HepG2 (cell line): ENCODE measurements around the gene EXTL1. TPM values are rescaled to one million over a fixed set of nuclear protein-coding genes. Genes with fewer than 3 reads are reported as not detected.

ENCODE experiments used
- ATAC-seq: fragments of 200-7000 bp; cut with Tn5 transposase; 3 replicates; pipeline ENCODE4 v1.9.1; 2020; ENCODE audit warnings: mild to moderate bottlenecking, moderate library complexity
- BruUV-seq: library from RNA; stranded (reverse); fragments of 400-500 nt; replicated peaks from 2 replicates; lab custom pipeline; 2021; lab: Mats Ljungman, UMichigan
- CTCF ChIA-PET: fragments of 300-600 bp; formaldehyde crosslinking; extraction: SDS; loops from one replicate; lab custom pipeline; 2021; ENCODE audit warnings: low total read pairs, inconsistent platforms, low intra/inter-chr PET ratio; lab: Yijun Ruan, JAX
- POLR2A ChIA-PET: fragments of 350-600 bp; sonication (Branson Sonifier 250); formaldehyde crosslinking; loops from one replicate; lab custom pipeline; 2020; ENCODE audit warnings: antibody characterized with exemption, inconsistent platforms; lab: Yijun Ruan, JAX
- DNase-seq: peaks from one replicate; pipeline ENCODE4 v3.0.0-alpha.2; 2015; ENCODE audit warnings: low spot score
- FAIRE-seq: peaks from 3 replicates; lab custom pipeline; 2011; peaks lifted over from hg19 to GRCh38; lab: Jason Lieb, UNC
- H2AFZ ChIP-seq: one replicate; pipeline ENCODE4 v1.6.1; 2011; ENCODE audit warnings: low read length, inconsistent platforms
- H3K27ac ChIP-seq: fragments of 300-600 bp; 3 replicates; pipeline ENCODE4 v1.8.0; 2011; ENCODE audit warnings: mixed run types, mild to moderate bottlenecking, mixed read lengths, low read length, inconsistent platforms; ENCODE audit not compliant: insufficient read depth; ENCODE audit errors: extremely low read length
- H3K27me3 ChIP-seq, 2 experiments: fragments of 200-600 bp in 1 of 2; 2 replicates in 1 of 2; 3 replicates in 1 of 2; pipeline versions ENCODE4 v1.6.0 to v1.8.0; 2011; ENCODE audit warnings: low read length in 2 of 2, mild to moderate bottlenecking in 2 of 2, moderate library complexity in 2 of 2, inconsistent platforms in 1 of 2; ENCODE audit not compliant: insufficient read depth in 2 of 2, control insufficient read depth in 1 of 2
- H3K36me3 ChIP-seq, 2 experiments: fragments of 200-600 bp in 1 of 2; replicated peaks in 1 of 2; 2 replicates in 1 of 2; 3 replicates in 1 of 2; pipeline versions ENCODE4 v1.5.1 to v1.8.0; 2011; ENCODE audit warnings: low read length in 2 of 2, inconsistent platforms in 1 of 2; ENCODE audit not compliant: insufficient read depth in 2 of 2, control insufficient read depth in 1 of 2
- H3K4me1 ChIP-seq: 2 replicates; pipeline ENCODE4 v1.5.1; 2012; ENCODE audit warnings: low read length, inconsistent platforms; ENCODE audit not compliant: insufficient read depth
- H3K4me2 ChIP-seq: 2 replicates; pipeline ENCODE4 v1.6.0; 2011; ENCODE audit warnings: low read depth, low read length, inconsistent platforms
- H3K4me3 ChIP-seq, 3 experiments: fragments of 200-600 bp in 1 of 3; sonication (generic), shearing (Covaris generic) in 1 of 3; replicated peaks in 1 of 3; 2 replicates each; pipeline ENCODE4 v1.5.1; 2011 to 2016; ENCODE audit warnings: low read length in 3 of 3, inconsistent platforms in 2 of 3, low read depth in 2 of 3, mild to moderate bottlenecking in 2 of 3, control low read depth in 1 of 3, mixed read lengths in 1 of 3; ENCODE audit not compliant: insufficient read depth in 1 of 3
- H3K79me2 ChIP-seq: one replicate; pipeline ENCODE4 v1.6.1; 2011; ENCODE audit warnings: low read length, inconsistent platforms; ENCODE audit not compliant: insufficient read depth
- H3K9ac ChIP-seq: 2 replicates; pipeline ENCODE4 v1.6.0; 2011; ENCODE audit warnings: mild to moderate bottlenecking, low read depth, low read length, inconsistent platforms; ENCODE audit not compliant: insufficient read depth
- H3K9me3 ChIP-seq: 2 replicates; pipeline ENCODE4 v1.5.1; 2012; ENCODE audit warnings: mild to moderate bottlenecking, low read length
- H4K20me1 ChIP-seq: 2 replicates; pipeline ENCODE4 v1.6.0; 2011; ENCODE audit warnings: inconsistent platforms, mild to moderate bottlenecking, low read length, moderate library complexity; ENCODE audit not compliant: insufficient read depth
- MBD4 ChIP-seq: IDR thresholded peaks from 2 replicates; pipeline ENCODE4 v1.6.1; 2012; ENCODE audit warnings: low read length, inconsistent platforms, borderline replicate concordance
- REST ChIP-seq, 2 experiments: IDR thresholded peaks; 2 replicates each; pipeline ENCODE4 v1.6.1; 2011 to 2012; ENCODE audit warnings: low read length in 2 of 2, borderline replicate concordance in 1 of 2, low read depth in 1 of 2, mild to moderate bottlenecking in 1 of 2, moderate library complexity in 1 of 2
- ZNF275 ChIP-seq: sonication (generic); formaldehyde crosslinking; IDR thresholded peaks from 2 replicates; pipeline ENCODE4 v1.8.0; 2022; ENCODE audit warnings: missing genetic modification reagents, mild to moderate bottlenecking, inconsistent platforms, borderline replicate concordance
- ZNF44 ChIP-seq: sonication (generic); formaldehyde crosslinking; IDR thresholded peaks from 2 replicates; pipeline ENCODE4 v1.5.1; 2020; ENCODE audit warnings: mild to moderate bottlenecking, missing genetic modification reagents
- ZNF550 ChIP-seq: sonication (generic); formaldehyde crosslinking; IDR thresholded peaks from 2 replicates; pipeline ENCODE4 v1.4.0; 2020; ENCODE audit warnings: mild to moderate bottlenecking, missing genetic modification reagents, borderline replicate concordance
- ZNF629 ChIP-seq: sonication (generic); formaldehyde crosslinking; conservative IDR thresholded peaks from 2 replicates; pipeline ENCODE4 v1.5.0; 2020; ENCODE audit warnings: missing genetic modification reagents
- ZNF720 ChIP-seq: sonication (generic); formaldehyde crosslinking; IDR thresholded peaks from 2 replicates; pipeline ENCODE4 v1.4.0; 2020; ENCODE audit warnings: missing genetic modification reagents
- WGBS: methylation state at CpG from one replicate; pipeline ENCODE4 v1.1.6; 2017; ENCODE audit warnings: low lambda C conversion rate; 5-methylcytosine and 5-hydroxymethylcytosine counted together
- in situ Hi-C: cut with HindIII; loops from 2 replicates; pipeline ENCODE4 v1.10.0; 2017; ENCODE audit warnings: low pct_unique_long_range_greater_than_20kb; ENCODE audit not compliant: extremely low pct_ligation_motif_present
- intact Hi-C: fragments of 100-400 bp; cut with micrococcal nuclease; formaldehyde crosslinking; loops from one replicate; pipeline ENCODE4 v1.10.0; 2022; ENCODE audit not compliant: unreplicated experiment
- polyA plus RNA-seq, 8 experiments: library from polyadenylated mRNA; depleted of rRNA in 3 of 8; stranded (reverse) in 7 of 8; unstranded in 1 of 8; fragments of >200 nt; fragmentation: Illumina TruSeq in 4 of 8; extraction: Trizol in 4 of 8; gene quantifications; 2 replicates each; pipeline versions ENCODE4 v1.2.1 to v1.2.3, GENCODE V29; 2011 to 2016; ENCODE audit warnings: low read depth in 4 of 8, missing spikeins in 1 of 8, mixed read lengths in 1 of 8; ENCODE audit not compliant: insufficient read depth in 1 of 8
- total RNA-seq, 5 experiments: library from RNA; depleted of rRNA; stranded (reverse); fragments of >200 nt; fragmentation: Illumina TruSeq; extraction: Trizol; gene quantifications; 2 replicates each; pipeline ENCODE4 v1.2.3, GENCODE V29; 2016; ENCODE audit warnings: low read depth in 1 of 5

The EXTL1 gene
- total and polyA plus RNA-seq, 2 of the 13 experiments (the other 11 are each of a cell fraction or from before 2014, with no cell fraction given) = 0.35 to 1.0 TPM

GRCh38 chr1:26057189-26057588, 35.6 kb downstream of the EXTL1 start (continued):
- TF ChIP-seq REST (IDR thresholded peaks at IDR 0.05; ENCODE audit: borderline replicate concordance in 1 of 2, low read depth in 1 of 2, low read length in 2 of 2) (no peak), MBD4 (no peak)

- BruUV-seq = no TSS peak
- POLR2A ChIA-PET = no interaction called here
- CTCF ChIA-PET = no interaction called here
- Histone ChIP-seq H3K27ac (no peak overlapping the region), H3K9me3 (no peaks in the 10 kb centered on the region), H3K79me2 (no peaks in the 10 kb centered on the region), H3K27me3 (peaks cover 3 to 49% of the 10 kb centered on the region in 2 experiments; a peak in 4 of 5 replicates), H3K4me3 (no peak overlapping the region), H2AFZ (no peak overlapping the region), H4K20me1 (no peaks in the 10 kb centered on the region), H3K36me3 (no peaks in the 10 kb centered on the region), H3K4me2 (no peak overlapping the region), H3K4me1 (no peaks in the 10 kb centered on the region)
- no peak for DNase-seq
- no peak for ATAC-seq
- TF ChIP-seq ZNF629 (CRISPR knock-in tag) (peak; percentile 24; the same call in 1 of the 2 replicates), ZNF44 (CRISPR knock-in tag) (no peak), ZNF275 (CRISPR knock-in tag) (no peak), ZNF720 (CRISPR knock-in tag) (no peak), ZNF550 (CRISPR knock-in tag) (no peak)
- TF ChIP-seq, all 625 proteins: peak for 1
- H3K9ac ChIP-seq = no peak overlapping the region
- FAIRE-seq = no peak
- in situ Hi-C loops (no loop called here), intact Hi-C loops (no loop called here)
- WGBS = 58% methylated on average over 3 of the region's 5 CpGs
These were observed 36.5 kb downstream of the EXTL1 start for GRCh38 chr1:26058052-26058595.
